ENCODE results near the gene RBM33.
A peak's percentile ranks its signal among the peaks of the same experiment; 100 is the strongest.

The RBM33 gene

GRCh38 chr7:155727616-155728015 lies 83.2 kb downstream of the RBM33 start:
- no peak for DNase-seq (ENCODE audit: low spot score)

- no peak for DNase-seq (ENCODE audit: low spot score)
Measured at GRCh38 chr7:155728116-155728515, 83.7 kb downstream of the RBM33 start.

GRCh38 chr7:155729847-155730246 lies 85.4 kb downstream of the RBM33 start:
- no peak for DNase-seq (ENCODE audit: low spot score)

- DNase-seq (ENCODE audit: low spot score): no peak
Measured at GRCh38 chr7:155731380-155731779, 86.9 kb downstream of the RBM33 start.

- DNase-seq (ENCODE audit: low spot score): no peak
Measured at GRCh38 chr7:155731871-155732270, 87.4 kb downstream of the RBM33 start.

GRCh38 chr7:155732286-155732685 lies 87.8 kb downstream of the RBM33 start:
- no peak for DNase-seq (ENCODE audit: low spot score)

GRCh38 chr7:155733582-155734444 lies 89.4 kb downstream of the RBM33 start:
- no peak for DNase-seq (ENCODE audit: low spot score)

GRCh38 chr7:155734445-155734809 lies 90.0 kb downstream of the RBM33 start:
- no peak for DNase-seq (ENCODE audit: low spot score)

- DNase-seq (ENCODE audit: low spot score): no peak
Measured at GRCh38 chr7:155735442-155736115, 91.1 kb downstream of the RBM33 start.

- no peak for DNase-seq (ENCODE audit: low spot score)
Measured at GRCh38 chr7:155737590-155737989, 93.1 kb downstream of the RBM33 start.

- no peak for DNase-seq (ENCODE audit: low spot score)
Measured at GRCh38 chr7:155738104-155738503, 93.6 kb downstream of the RBM33 start.

- peak; percentile 90 for DNase-seq (ENCODE audit: low spot score)
Measured at GRCh38 chr7:155738652-155739537, 94.4 kb downstream of the RBM33 start.

GRCh38 chr7:155739538-155740143 lies 95.2 kb downstream of the RBM33 start:
- DNase-seq (ENCODE audit: low spot score): no peak

- DNase-seq (ENCODE audit: low spot score): no peak
Measured at GRCh38 chr7:155741082-155741481, 96.6 kb downstream of the RBM33 start.

GRCh38 chr7:155741805-155742204 lies 97.3 kb downstream of the RBM33 start:
- no peak for DNase-seq (ENCODE audit: low spot score)

GRCh38 chr7:155743177-155743576 lies 98.7 kb downstream of the RBM33 start:
- no peak for DNase-seq (ENCODE audit: low spot score)

GRCh38 chr7:155744971-155745683 lies 100.7 kb downstream of the RBM33 start:
- DNase-seq (ENCODE audit: low spot score): peak; percentile 31

GRCh38 chr7:155745737-155746136 lies 101.3 kb downstream of the RBM33 start:
- DNase-seq (ENCODE audit: low spot score): no peak

GRCh38 chr7:155746188-155746587 lies 101.7 kb downstream of the RBM33 start:
- DNase-seq (ENCODE audit: low spot score): no peak

- DNase-seq (ENCODE audit: low spot score): no peak
Measured at GRCh38 chr7:155747209-155747608, 102.7 kb downstream of the RBM33 start.

GRCh38 chr7:155749578-155749977 lies 105.1 kb downstream of the RBM33 start:
- no peak for DNase-seq (ENCODE audit: low spot score)

Measured in pons (tissue), 1 donor.